SK-N-SH (cell line): ENCODE results near the gene STIM2. TPM values are rescaled to one million over a fixed set of nuclear protein-coding genes. Genes with fewer than 3 reads are reported as not detected.

Source experiments
- CTCF ChIA-PET: fragments of 300-600, 350-600 bp; formaldehyde crosslinking; extraction: SDS; loops from one replicate; lab custom pipeline; 2021; lab: Yijun Ruan, JAX
- POLR2A ChIA-PET: fragments of 350-600 bp; sonication (Branson Sonifier 250); formaldehyde crosslinking; extraction: SDS; loops from one replicate; lab custom pipeline; 2020; ENCODE audit warnings: antibody characterized with exemption, inconsistent platforms; lab: Yijun Ruan, JAX
- DNase-seq: peaks from one replicate; pipeline ENCODE4 v3.0.0; 2012
- H2AFZ ChIP-seq: fragments of 200-600 bp; sonication (generic); 2 replicates; pipeline ENCODE4 v1.8.1; 2016; ENCODE audit warnings: antibody characterized with exemption, mild to moderate bottlenecking, low read depth
- H3F3A ChIP-seq: fragments of 200-600 bp; sonication (generic); replicated peaks from 2 replicates; pipeline ENCODE3; 2016; ENCODE audit warnings: antibody characterized with exemption, mild to moderate bottlenecking; ENCODE audit not compliant: insufficient read depth
- H3K27ac ChIP-seq, 2 experiments: fragments of 200-500 bp in 1 of 2; fragments of 200-600 bp in 1 of 2; sonication (Bioruptor generic) in 1 of 2; sonication (generic), shearing (Covaris generic) in 1 of 2; 2 replicates each; pipeline versions ENCODE4 v1.5.1 to v1.6.1; 2014 to 2016; ENCODE audit warnings: low read depth in 2 of 2, inconsistent platforms in 1 of 2, low read length in 1 of 2, mild to moderate bottlenecking in 1 of 2, mixed read lengths in 1 of 2
- H3K27me3 ChIP-seq: fragments of 200-600 bp; sonication (generic), shearing (Covaris generic); 2 replicates; pipeline ENCODE4 v1.6.1; 2016; ENCODE audit warnings: mixed run types; ENCODE audit not compliant: insufficient read depth
- H3K36me3 ChIP-seq, 2 experiments: fragments of 200-500 bp in 1 of 2; fragments of 200-600 bp in 1 of 2; sonication (Bioruptor generic) in 1 of 2; sonication (generic) in 1 of 2; replicated peaks in 1 of 2; 2 replicates each; pipeline versions ENCODE3 to v1.5.1; 2014 to 2016; ENCODE audit warnings: low read length in 1 of 2, mild to moderate bottlenecking in 1 of 2; ENCODE audit not compliant: insufficient read depth in 2 of 2, control insufficient read depth in 1 of 2
- H3K4me1 ChIP-seq, 2 experiments: fragments of 200-500 bp in 1 of 2; fragments of 200-600 bp in 1 of 2; sonication (Bioruptor generic) in 1 of 2; sonication (generic), shearing (Covaris generic) in 1 of 2; 2 replicates each; pipeline versions ENCODE4 v1.5.1 to v1.6.1; 2014 to 2016; ENCODE audit warnings: low read depth in 1 of 2, low read length in 1 of 2, mixed run types in 1 of 2; ENCODE audit not compliant: insufficient read depth in 2 of 2, control insufficient read depth in 1 of 2
- H3K4me2 ChIP-seq: fragments of 200-600 bp; sonication (generic), shearing (Covaris generic); 2 replicates; pipeline ENCODE4 v1.6.1; 2017; ENCODE audit warnings: mixed run types
- H3K4me3 ChIP-seq, 2 experiments: fragments of 200-500 bp in 1 of 2; fragments of 200-600 bp in 1 of 2; sonication (Bioruptor generic) in 1 of 2; sonication (generic), shearing (Covaris generic) in 1 of 2; 2 replicates each; pipeline versions ENCODE4 v1.5.1 to v1.8.1; 2014 to 2016; ENCODE audit warnings: low read depth in 2 of 2, inconsistent platforms in 1 of 2, low read length in 1 of 2, mild to moderate bottlenecking in 1 of 2, mixed read lengths in 1 of 2, moderate library complexity in 1 of 2
- H3K79me2 ChIP-seq: fragments of 200-600 bp; sonication (generic); 2 replicates; pipeline ENCODE4 v1.8.1; 2017; ENCODE audit warnings: mild to moderate bottlenecking; ENCODE audit not compliant: insufficient read depth
- H3K9ac ChIP-seq: fragments of 200-600 bp; sonication (generic); 2 replicates; pipeline ENCODE4 v1.6.1; 2017; ENCODE audit warnings: mixed run types
- H3K9me2 ChIP-seq: fragments of 200-600 bp; sonication (generic); 2 replicates; pipeline ENCODE4 v1.6.1; 2017; ENCODE audit warnings: mixed run types
- H3K9me3 ChIP-seq: fragments of 200-600 bp; sonication (generic); 2 replicates; pipeline ENCODE4 v1.6.1; 2017; ENCODE audit warnings: mixed run types, mild to moderate bottlenecking, moderate library complexity
- H4K20me1 ChIP-seq: fragments of 200-600 bp; sonication (generic); 2 replicates; pipeline ENCODE4 v1.6.1; 2017; ENCODE audit warnings: mild to moderate bottlenecking, mixed run types; ENCODE audit not compliant: insufficient read depth
- EP300 ChIP-seq, 2 experiments: IDR thresholded peaks; 2 replicates each; pipeline versions ENCODE4 v1.4.0 to v1.6.1; 2012; ENCODE audit warnings: borderline replicate concordance in 1 of 2, low read depth in 1 of 2, low read length in 1 of 2
- FOXJ3 ChIP-seq: sonication (generic); formaldehyde crosslinking; IDR thresholded peaks from 2 replicates; pipeline ENCODE4 v1.5.1; 2020; ENCODE audit warnings: mild to moderate bottlenecking, missing genetic modification reagents
- JUND ChIP-seq: IDR thresholded peaks from 2 replicates; pipeline ENCODE4 v1.4.0; 2012
- POLR2AphosphoS5 ChIP-seq: IDR thresholded peaks from 2 replicates; pipeline ENCODE4 v1.6.1; 2012; ENCODE audit warnings: low read depth, low read length
- RAD21 ChIP-seq: IDR thresholded peaks from 2 replicates; pipeline ENCODE4 v1.6.1; 2012; ENCODE audit warnings: mild to moderate bottlenecking, low read length
- RCOR1 ChIP-seq: fragments of 150-350 bp; IDR thresholded peaks from 2 replicates; pipeline ENCODE4 v1.6.1; 2017; ENCODE audit warnings: antibody characterized with exemption, low read length
- SMC3 ChIP-seq: IDR thresholded peaks from 2 replicates; pipeline ENCODE4 v1.6.1; 2012; ENCODE audit warnings: low read depth, low read length, improper control_type of control experiment
- YY1 ChIP-seq: IDR thresholded peaks from 2 replicates; pipeline ENCODE4 v1.4.0; 2012; ENCODE audit warnings: low read depth, mild to moderate bottlenecking
- WGBS: methylation state at CpG from one replicate; pipeline ENCODE4 v1.1.6; 2017; ENCODE audit warnings: low lambda C conversion rate; 5-methylcytosine and 5-hydroxymethylcytosine counted together
- polyA plus RNA-seq, 3 experiments: library from polyadenylated mRNA; depleted of rRNA; stranded (reverse); fragments of >200 nt; gene quantifications; 2 replicates each; pipeline ENCODE4 v1.2.3, GENCODE V29; 2012
- TF ChIP-seq, protein P1 (sequence below): fragments of 200-600 bp; sonication (generic); IDR thresholded peaks from 2 replicates; pipeline ENCODE4 v1.6.1; 2017; ENCODE audit warnings: antibody characterized with exemption, mild to moderate bottlenecking, moderate library complexity
- TF ChIP-seq, protein P2 (sequence below): IDR thresholded peaks from 2 replicates; pipeline ENCODE4 v1.4.0; 2012; ENCODE audit warnings: low read depth, borderline replicate concordance
- TF ChIP-seq, protein P3 (sequence below): fragments of 150-350 bp; IDR thresholded peaks from 2 replicates; pipeline ENCODE4 v1.6.1; 2016; ENCODE audit warnings: mild to moderate bottlenecking, low read depth, low read length

STIM2 gene
- polyA plus RNA-seq, 1 of the 3 experiments (the other 2 are of a cell fraction): 14.7 TPM

DNA sequence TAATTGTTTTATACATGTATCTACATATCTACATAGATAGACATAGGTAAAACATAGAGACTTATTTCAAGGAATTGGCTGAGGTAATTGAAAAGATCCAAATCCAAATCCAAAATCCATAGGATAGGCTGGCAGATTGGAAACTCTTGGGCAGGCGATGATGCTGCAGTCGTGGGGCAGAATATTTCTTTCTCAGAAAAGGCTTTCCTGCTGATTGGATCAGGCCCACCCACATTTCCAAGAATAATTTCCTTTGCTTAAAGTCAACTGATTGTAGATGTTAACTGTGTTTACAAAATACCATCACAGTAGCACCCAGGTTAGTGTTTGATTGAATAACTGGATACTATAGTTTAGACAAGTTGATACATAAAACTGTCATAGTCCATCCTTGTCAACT, 27.2 kb downstream of the STIM2 start:
- Histone ChIP-seq H3K27me3 (no peaks in the 10 kb centered on the region), H4K20me1 (no peaks in the 10 kb centered on the region), H3K9me2 (no peaks in the 10 kb centered on the region), H3K4me2 (no peak overlapping the region), H3K4me3 (no peak overlapping the region), H3K27ac (no peak overlapping the region), H3K36me3 (no peaks in the 10 kb centered on the region), H3K4me1 (no peaks in the 10 kb centered on the region; a peak in 1 of 4 replicates), H3K79me2 (0 out of 2 replicates have a peak, but pooled peaks cover 4% of the 10 kb centered on the region), H3K9me3 (no peaks in the 10 kb centered on the region), H3K9ac (no peak overlapping the region), H2AFZ (no peak overlapping the region), H3F3A (no peaks in the 10 kb centered on the region)
- CTCF ChIA-PET: no interaction called here
- WGBS: 93% methylated on average over 2 of the region's 2 CpGs
- POLR2A ChIA-PET: no interaction called here
- DNase-seq: no peak
- no peak for TF ChIP-seq RAD21
- TF ChIP-seq RCOR1: no peak
- TF ChIP-seq POLR2AphosphoS5: no peak
- TF ChIP-seq, protein P1, sequence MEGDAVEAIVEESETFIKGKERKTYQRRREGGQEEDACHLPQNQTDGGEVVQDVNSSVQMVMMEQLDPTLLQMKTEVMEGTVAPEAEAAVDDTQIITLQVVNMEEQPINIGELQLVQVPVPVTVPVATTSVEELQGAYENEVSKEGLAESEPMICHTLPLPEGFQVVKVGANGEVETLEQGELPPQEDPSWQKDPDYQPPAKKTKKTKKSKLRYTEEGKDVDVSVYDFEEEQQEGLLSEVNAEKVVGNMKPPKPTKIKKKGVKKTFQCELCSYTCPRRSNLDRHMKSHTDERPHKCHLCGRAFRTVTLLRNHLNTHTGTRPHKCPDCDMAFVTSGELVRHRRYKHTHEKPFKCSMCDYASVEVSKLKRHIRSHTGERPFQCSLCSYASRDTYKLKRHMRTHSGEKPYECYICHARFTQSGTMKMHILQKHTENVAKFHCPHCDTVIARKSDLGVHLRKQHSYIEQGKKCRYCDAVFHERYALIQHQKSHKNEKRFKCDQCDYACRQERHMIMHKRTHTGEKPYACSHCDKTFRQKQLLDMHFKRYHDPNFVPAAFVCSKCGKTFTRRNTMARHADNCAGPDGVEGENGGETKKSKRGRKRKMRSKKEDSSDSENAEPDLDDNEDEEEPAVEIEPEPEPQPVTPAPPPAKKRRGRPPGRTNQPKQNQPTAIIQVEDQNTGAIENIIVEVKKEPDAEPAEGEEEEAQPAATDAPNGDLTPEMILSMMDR: no peak
- TF ChIP-seq, protein P2, sequence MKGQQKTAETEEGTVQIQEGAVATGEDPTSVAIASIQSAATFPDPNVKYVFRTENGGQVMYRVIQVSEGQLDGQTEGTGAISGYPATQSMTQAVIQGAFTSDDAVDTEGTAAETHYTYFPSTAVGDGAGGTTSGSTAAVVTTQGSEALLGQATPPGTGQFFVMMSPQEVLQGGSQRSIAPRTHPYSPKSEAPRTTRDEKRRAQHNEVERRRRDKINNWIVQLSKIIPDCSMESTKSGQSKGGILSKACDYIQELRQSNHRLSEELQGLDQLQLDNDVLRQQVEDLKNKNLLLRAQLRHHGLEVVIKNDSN: no peak

DNA sequence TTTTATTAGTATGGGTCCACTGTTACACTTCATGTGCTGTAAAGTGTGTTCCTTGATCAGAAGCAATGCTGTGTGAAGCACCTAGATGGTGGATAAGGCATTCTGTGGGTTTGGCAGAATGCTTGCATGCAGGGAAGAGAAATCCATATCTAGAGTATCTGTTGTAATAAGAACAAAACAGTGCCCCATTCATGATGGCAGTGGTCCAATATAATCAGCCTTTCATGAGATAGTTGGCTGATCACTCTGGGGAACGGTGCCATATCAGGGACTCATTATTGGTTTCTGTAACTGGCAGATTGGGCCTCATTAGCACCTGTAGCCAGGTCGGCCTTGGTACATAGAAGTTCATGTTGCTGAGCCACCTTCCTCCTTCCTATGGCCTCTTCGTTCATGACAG, 28.7 kb downstream of the STIM2 start:
- ChIA-PET CTCF (no interaction called here), POLR2A (no interaction called here)
- TF ChIP-seq RAD21: no peak
- no peak for TF ChIP-seq SMC3
- TF ChIP-seq JUND: no peak
- TF ChIP-seq EP300 (IDR thresholded peaks at IDR 0.05; ENCODE audit: borderline replicate concordance in 1 of 2, low read depth in 1 of 2, low read length in 1 of 2): no peak
- TF ChIP-seq, protein P3, sequence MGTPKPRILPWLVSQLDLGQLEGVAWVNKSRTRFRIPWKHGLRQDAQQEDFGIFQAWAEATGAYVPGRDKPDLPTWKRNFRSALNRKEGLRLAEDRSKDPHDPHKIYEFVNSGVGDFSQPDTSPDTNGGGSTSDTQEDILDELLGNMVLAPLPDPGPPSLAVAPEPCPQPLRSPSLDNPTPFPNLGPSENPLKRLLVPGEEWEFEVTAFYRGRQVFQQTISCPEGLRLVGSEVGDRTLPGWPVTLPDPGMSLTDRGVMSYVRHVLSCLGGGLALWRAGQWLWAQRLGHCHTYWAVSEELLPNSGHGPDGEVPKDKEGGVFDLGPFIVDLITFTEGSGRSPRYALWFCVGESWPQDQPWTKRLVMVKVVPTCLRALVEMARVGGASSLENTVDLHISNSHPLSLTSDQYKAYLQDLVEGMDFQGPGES: no peak
- no peak for TF ChIP-seq FOXJ3 (CRISPR knock-in tag)
- no peak for TF ChIP-seq YY1
- TF ChIP-seq POLR2AphosphoS5: no peak
- no peaks in the 10 kb centered on the region for H4K20me1 ChIP-seq
- WGBS: 94% methylated on average over 3 of the region's 3 CpGs
- no peak overlapping the region for H3K4me2 ChIP-seq
- no peak for DNase-seq
- no peaks in the 10 kb centered on the region for H3K27me3 ChIP-seq
- 0 out of 2 replicates have a peak, but pooled peaks cover 4% of the 10 kb centered on the region for H3K79me2 ChIP-seq
- no peaks in the 10 kb centered on the region for H3K9me3 ChIP-seq
- no peaks in the 10 kb centered on the region for H3K36me3 ChIP-seq
- H3F3A ChIP-seq: no peaks in the 10 kb centered on the region
- no peaks in the 10 kb centered on the region for H3K9me2 ChIP-seq
- H3K4me1 ChIP-seq: no peaks in the 10 kb centered on the region
- H3K4me3 ChIP-seq: no peak overlapping the region
- no peak overlapping the region for H3K9ac ChIP-seq
- no peak overlapping the region for H3K27ac ChIP-seq
- H2AFZ ChIP-seq: no peak overlapping the region
